K562 (cell line): Measurements from ENCODE around the gene MVK. TPM values are rescaled to one million over a fixed set of nuclear protein-coding genes. Genes with fewer than 3 reads are reported as not detected.

Experiments
- ATAC-seq: fragments of 200-7000 bp; cut with Tn5 transposase; 3 replicates; pipeline ENCODE4 v1.9.1; 2020; ENCODE audit warnings: moderate library complexity
- BruUV-seq: library from RNA; stranded (reverse); fragments of 400-500 nt; replicated peaks from 2 replicates; lab custom pipeline; 2021; lab: Mats Ljungman, UMichigan
- CTCF ChIA-PET: fragments of 300-600 bp; formaldehyde crosslinking; extraction: SDS; loops from one replicate; lab custom pipeline; 2021; ENCODE audit warnings: low intra/inter-chr PET ratio; lab: Yijun Ruan, JAX
- POLR2A ChIA-PET: fragments of 300-600, 350-650 bp; sonication (Branson Sonifier 250); formaldehyde crosslinking; extraction: SDS; loops from one replicate; lab custom pipeline; 2021; ENCODE audit warnings: antibody characterized with exemption, inconsistent platforms; lab: Yijun Ruan, JAX
- DNase-seq, 4 experiments: peaks; one replicate each; pipeline versions ENCODE4 v3.0.0 to v3.0.0-alpha.2; 2011 to 2018; ENCODE audit warnings: low spot score in 3 of 4, mixed read lengths in 3 of 4; ENCODE audit errors: extremely low read depth in 1 of 4
- FAIRE-seq: peaks from 2 replicates; lab custom pipeline; 2011; peaks lifted over from hg19 to GRCh38; lab: Jason Lieb, UNC
- H2AFZ ChIP-seq: 2 replicates; pipeline ENCODE4 v1.6.0; 2011; ENCODE audit warnings: low read depth, low read length, control low read depth, inconsistent platforms
- H3K27ac ChIP-seq: fragments of 200-600 bp; 3 replicates; pipeline ENCODE4 v1.8.0; 2011; ENCODE audit warnings: low read depth, mild to moderate bottlenecking, control low read depth, inconsistent platforms, low read length, moderate library complexity, mixed read lengths; ENCODE audit errors: extremely low read depth
- H3K27me3 ChIP-seq, 2 experiments: fragments of 300-600 bp in 1 of 2; 2 replicates in 1 of 2; 3 replicates in 1 of 2; pipeline versions ENCODE4 v1.6.0 to v1.8.0; 2011; ENCODE audit warnings: inconsistent platforms in 2 of 2, low read length in 2 of 2, mild to moderate bottlenecking in 1 of 2, mixed read lengths in 1 of 2, moderate library complexity in 1 of 2; ENCODE audit not compliant: control insufficient read depth in 2 of 2, insufficient read depth in 2 of 2
- H3K36me3 ChIP-seq: fragments of 300-600 bp; 3 replicates; pipeline ENCODE4 v1.8.0; 2011; ENCODE audit warnings: mild to moderate bottlenecking, low read length, inconsistent platforms; ENCODE audit not compliant: control insufficient read depth, insufficient read depth
- H3K4me1 ChIP-seq, 2 experiments: fragments of 200-600 bp in 1 of 2; replicated peaks in 1 of 2; 2 replicates in 1 of 2; 3 replicates in 1 of 2; pipeline versions ENCODE4 v1.5.1 to v1.8.0; 2011; ENCODE audit warnings: inconsistent platforms in 2 of 2, low read length in 2 of 2, mild to moderate bottlenecking in 1 of 2, mixed read lengths in 1 of 2, moderate library complexity in 1 of 2; ENCODE audit not compliant: control insufficient read depth in 2 of 2, insufficient read depth in 2 of 2
- H3K4me2 ChIP-seq: 2 replicates; pipeline ENCODE4 v1.6.1; 2011; ENCODE audit warnings: low read length, control low read depth, inconsistent platforms, mixed read lengths; ENCODE audit not compliant: insufficient read depth
- H3K4me3 ChIP-seq: fragments of 200-600 bp; sonication (generic), shearing (Covaris generic); 2 replicates; pipeline ENCODE4 v1.5.1; 2016; ENCODE audit warnings: control low read depth, inconsistent platforms
- H3K79me2 ChIP-seq: fragments of 200-600 bp; 3 replicates; pipeline ENCODE4 v1.8.0; 2011; ENCODE audit warnings: low read length, inconsistent platforms; ENCODE audit not compliant: control insufficient read depth, insufficient read depth
- H3K9ac ChIP-seq, 2 experiments: 2 replicates each; pipeline versions ENCODE4 v1.6.0 to v1.6.1; 2011; ENCODE audit warnings: low read depth in 2 of 2, low read length in 2 of 2, control low read depth in 1 of 2, inconsistent platforms in 1 of 2, mild to moderate bottlenecking in 1 of 2, mixed read lengths in 1 of 2; ENCODE audit not compliant: insufficient read depth in 1 of 2
- H3K9me1 ChIP-seq: one replicate; pipeline ENCODE4 v1.6.0; 2011; ENCODE audit warnings: inconsistent platforms, mild to moderate bottlenecking, low read length, moderate library complexity; ENCODE audit not compliant: control insufficient read depth, insufficient read depth
- H3K9me3 ChIP-seq: replicated peaks from 2 replicates; pipeline ENCODE4 v1.5.1; 2011; ENCODE audit warnings: low read depth, low read length, inconsistent platforms; ENCODE audit not compliant: control insufficient read depth, insufficient read depth
- H4K20me1 ChIP-seq: replicated peaks from 2 replicates; pipeline ENCODE4 v1.6.1; 2011; ENCODE audit warnings: low read length, inconsistent platforms, mixed read lengths; ENCODE audit not compliant: control insufficient read depth, insufficient read depth
- ATF2 ChIP-seq: sonication (generic); formaldehyde crosslinking; IDR thresholded peaks from 2 replicates; pipeline ENCODE4 v1.8.1; 2022; ENCODE audit warnings: missing genetic modification reagents
- MEF2A ChIP-seq: IDR thresholded peaks from 2 replicates; pipeline ENCODE4 v1.6.1; 2011; ENCODE audit warnings: low read depth, mild to moderate bottlenecking, low read length, moderate library complexity; ENCODE audit not compliant: control insufficient read depth
- MEIS2 ChIP-seq: fragments of 450-650 bp; IDR thresholded peaks from 2 replicates; pipeline ENCODE4 v1.6.1; 2014; ENCODE audit warnings: mild to moderate bottlenecking; ENCODE audit not compliant: partially characterized antibody
- RBFOX2 ChIP-seq: fragments of 200-400 bp; formaldehyde crosslinking; IDR thresholded peaks from 2 replicates; pipeline ENCODE4 v1.6.1; 2017; ENCODE audit warnings: low read depth, mild to moderate bottlenecking, low read length, moderate library complexity
- ZNF511 ChIP-seq: sonication (generic); formaldehyde crosslinking; IDR thresholded peaks from 2 replicates; pipeline ENCODE4 v1.8.0; 2022; ENCODE audit warnings: mild to moderate bottlenecking, missing genetic modification reagents
- WGBS: fragments of 100-300 bp; shearing (Covaris generic); methylation state at CpG from one replicate; pipeline ENCODE4 v1.1.6; 2016; ENCODE audit warnings: low coverage, mixed read lengths; ENCODE audit not compliant: insufficient coverage; ENCODE audit errors: missing lambda C conversion rate; 5-methylcytosine and 5-hydroxymethylcytosine counted together
- in situ Hi-C: fragments of 300-500 bp; cut with MboI; formaldehyde crosslinking; loops from 4 replicates; pipeline ENCODE4 v1.15.0; 2018; ENCODE audit warnings: inconsistent platforms, mixed read lengths
- intact Hi-C: fragments of 100-400 bp; cut with micrococcal nuclease; formaldehyde crosslinking; loops from 2 replicates; pipeline ENCODE4 v1.14.2; 2022
- polyA plus RNA-seq, 8 experiments: library from polyadenylated mRNA; depleted of rRNA in 4 of 8; stranded (reverse) in 5 of 8; unstranded in 3 of 8; fragments of >200 nt; fragmentation: Nextera tagmentation in 2 of 8; fragmentation: Illumina TruSeq in 1 of 8; extraction: Ambion mirVana in 2 of 8; extraction: Trizol in 1 of 8; gene quantifications; 2 replicates each; pipeline versions ENCODE4 v1.2.1 to v1.2.3, GENCODE V29; 2011 to 2014; ENCODE audit warnings: inconsistent platforms in 1 of 8, missing spikeins in 1 of 8
- total RNA-seq, 7 experiments: library from RNA; depleted of rRNA in 6 of 7; stranded (reverse); fragments of >200 nt in 6 of 7; fragmentation: Illumina TruSeq in 2 of 7; extraction: Trizol in 2 of 7; gene quantifications; 2 replicates each; pipeline versions ENCODE4 v1.2.1 to v1.2.3, GENCODE V29; 2011 to 2021; ENCODE audit warnings: low replicate concordance in 1 of 7

Gene MVK
- total and polyA plus RNA-seq, 9 of the 15 experiments (the other 6 are each of a cell fraction or from before 2014, with no cell fraction given) = 0.41 to 33.6 (median 18.8) TPM

- TF ChIP-seq ZNF511 (CRISPR knock-in tag) (no peak), MEF2A (no peak), MEIS2 (no peak)
Observed at GRCh38 chr12:109580684-109581333, 7.2 kb downstream of the MVK start (continued).

GRCh38 chr12:109581334-109581691 lies 7.7 kb downstream of the MVK start:
- TF ChIP-seq ATF2 (CRISPR knock-in tag) (no peak), RBFOX2 (peak; percentile 33; the same call in 1 of the 2 replicates)
- DNase-seq (no peak), FAIRE-seq (no peak), ATAC-seq (no peak)
- no peaks in the 10 kb centered on the region for H3K27me3 ChIP-seq
- POLR2A ChIA-PET = interaction anchor here (0.6 to 1.1 kb wide), 3 partner anchors 24 to 368 kb away, joined by 3 read pairs; no protein-coding TSS in a partner anchor
- no peak overlapping the region for H3K4me2 ChIP-seq
- H3K27ac ChIP-seq = no peak overlapping the region
- BruUV-seq = no TSS peak
- no peak overlapping the region for H2AFZ ChIP-seq
- H3K9ac ChIP-seq = peak overlapping the region in 1 of 2 experiments; percentile 23; a peak in 1 of 4 replicates
- intact Hi-C loops (no loop called here), in situ Hi-C loops (no loop called here)
- no peaks in the 10 kb centered on the region for H3K9me1 ChIP-seq
- no peak overlapping the region for H3K4me3 ChIP-seq
- no peaks in the 10 kb centered on the region for H3K9me3 ChIP-seq
- CTCF ChIA-PET = no interaction called here
- peaks cover 78% of the 10 kb centered on the region for H3K36me3 ChIP-seq
- no peaks in the 10 kb centered on the region for H3K79me2 ChIP-seq
- H3K4me1 ChIP-seq = peaks cover 0 to 3% of the 10 kb centered on the region in 2 experiments; a peak in 1 of 5 replicates
- WGBS = 93% methylated on average over 18 of the region's 18 CpGs
- H4K20me1 ChIP-seq = no peaks in the 10 kb centered on the region; the same call in 1 of the 2 replicates
